ENCODE measurements around the gene RECQL5. TPM values are rescaled to one million over a fixed set of nuclear protein-coding genes. Genes with fewer than 3 reads are reported as not detected.

The RECQL5 gene
- total RNA-seq, 1 experiment from 2014 or later: 40.0 TPM

DNA sequence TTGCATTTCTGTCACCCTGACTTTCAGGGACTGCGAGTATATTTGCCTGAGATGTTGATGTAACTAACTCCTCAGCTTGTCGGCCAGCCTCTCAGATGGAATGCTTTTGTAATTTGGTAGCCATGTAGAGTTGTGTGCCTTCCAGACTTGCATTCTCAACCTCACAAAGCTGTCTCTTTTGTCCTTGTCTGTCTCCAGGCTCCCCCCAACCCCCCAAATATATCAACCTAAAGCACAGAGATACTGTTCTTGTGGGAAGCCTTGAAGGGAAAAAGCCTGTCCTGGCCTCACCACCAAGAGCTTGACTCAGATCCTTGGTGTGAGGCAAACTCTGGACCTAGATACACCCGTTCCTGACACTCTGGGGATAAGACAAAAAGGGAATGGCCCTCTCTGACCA is 18.5 kb upstream of the RECQL5 start:
- Histone ChIP-seq H3K4me2 (ENCODE audit: insufficient read depth, insufficient read length, low read length) (no peak overlapping the region), H3K9me3 (ENCODE audit: control insufficient read depth, low read depth, low read length) (no peaks in the 10 kb centered on the region), H3K18ac (ENCODE audit: insufficient read length, low read depth, low read length) (no peak overlapping the region), H4K91ac (ENCODE audit: insufficient read length, low read depth, low read length) (no peak overlapping the region), H3K27me3 (ENCODE audit: insufficient read depth, low read length) (no peaks in the 10 kb centered on the region), H4K20me1 (ENCODE audit: control insufficient read depth, insufficient read depth, insufficient read length) (no peaks in the 10 kb centered on the region), H2BK5ac (ENCODE audit: insufficient read length, low read length) (no peak overlapping the region), H3K23me2 (ENCODE audit: insufficient read length, low read depth, low read length, poor library complexity, severe bottlenecking) (no peaks in the 10 kb centered on the region), H2BK15ac (ENCODE audit: low read depth, low read length) (no peak overlapping the region), H2BK12ac (ENCODE audit: insufficient read length, low read depth, low read length) (no peak overlapping the region), H3K14ac (ENCODE audit: insufficient read depth, low read length) (no peak overlapping the region), H3K79me2 (ENCODE audit: insufficient read depth, low read length) (peaks cover 1% of the 10 kb centered on the region; the same call in 1 of the 2 replicates), H2BK120ac (ENCODE audit: low read depth, low read length, poor library complexity, severe bottlenecking) (no peak overlapping the region), H4K8ac (replicated peaks; ENCODE audit: insufficient read length, low read depth, low read length) (no peak overlapping the region), H3T11ph (ENCODE audit: low read length) (no peak overlapping the region), H3K4ac (ENCODE audit: low read depth, low read length) (no peak overlapping the region), H3K9ac (ENCODE audit: extremely low read depth, insufficient read length, low read length) (no peak overlapping the region), H3K4me1 (ENCODE audit: insufficient read depth, low read length) (no peaks in the 10 kb centered on the region), H3K23ac (ENCODE audit: insufficient read length, low read depth, low read length) (no peak overlapping the region), H3K27ac (ENCODE audit: insufficient read length, low read depth, low read length) (no peak overlapping the region), H2BK20ac (ENCODE audit: low read depth, low read length, poor library complexity, severe bottlenecking) (no peak overlapping the region), H3K79me1 (ENCODE audit: insufficient read depth, low read depth, low read length, poor library complexity, severe bottlenecking) (peaks cover 2% of the 10 kb centered on the region), H2AFZ (ENCODE audit: low read length) (no peak overlapping the region), H3K56ac (ENCODE audit: insufficient read length, low read depth, low read length) (no peak overlapping the region), H2AK5ac (ENCODE audit: insufficient read length, low read length) (no peak overlapping the region), H4K5ac (ENCODE audit: insufficient read length, low read depth, low read length) (no peak overlapping the region)
- no peak for TF ChIP-seq CTCF (conservative IDR thresholded peaks at IDR 0.05)
- Mint-ChIP-seq H3K4me1 (peaks cover 5 to 14% of the 10 kb centered on the region in 2 experiments), H3K27me3 (ENCODE audit: low read depth) (no peaks in the 10 kb centered on the region), H3K27ac (peak overlapping the region in 2 of 3 experiments; percentile 58 to 73; a peak in 4 of 7 replicates), H3K9me3 (no peaks in the 10 kb centered on the region), H3K4me3 (no peak overlapping the region), H3K36me3 (ENCODE audit: insufficient read depth in 1 of 3, low read depth in 3 of 3) (peaks cover 0 to 12% (median 4%) of the 10 kb centered on the region in 3 experiments; a peak in 4 of 7 replicates)
- no peak for DNase-seq
- WGBS (ENCODE audit: extremely low coverage, insufficient read length, low lambda C conversion rate): no CpG with 5 or more reads among the region's 3 CpGs

Data from H9 (cell line).